ENCODE measurements around the gene TXNDC17. TPM values are rescaled to one million over a fixed set of nuclear protein-coding genes. Genes with fewer than 3 reads are reported as not detected.
A peak's percentile ranks its signal among the peaks of the same experiment; 100 is the strongest.

The TXNDC17 gene
- total and polyA plus RNA-seq, 2 of the 13 experiments (the other 11 are each of a cell fraction or from before 2014, with no cell fraction given): 188 to 266 TPM

- TF ChIP-seq BRD4 (CRISPR knock-in tag; IDR thresholded peaks at IDR 0.05): peak; percentile 25; the same call in 1 of the 2 replicates
- TF ChIP-seq, protein P1, sequence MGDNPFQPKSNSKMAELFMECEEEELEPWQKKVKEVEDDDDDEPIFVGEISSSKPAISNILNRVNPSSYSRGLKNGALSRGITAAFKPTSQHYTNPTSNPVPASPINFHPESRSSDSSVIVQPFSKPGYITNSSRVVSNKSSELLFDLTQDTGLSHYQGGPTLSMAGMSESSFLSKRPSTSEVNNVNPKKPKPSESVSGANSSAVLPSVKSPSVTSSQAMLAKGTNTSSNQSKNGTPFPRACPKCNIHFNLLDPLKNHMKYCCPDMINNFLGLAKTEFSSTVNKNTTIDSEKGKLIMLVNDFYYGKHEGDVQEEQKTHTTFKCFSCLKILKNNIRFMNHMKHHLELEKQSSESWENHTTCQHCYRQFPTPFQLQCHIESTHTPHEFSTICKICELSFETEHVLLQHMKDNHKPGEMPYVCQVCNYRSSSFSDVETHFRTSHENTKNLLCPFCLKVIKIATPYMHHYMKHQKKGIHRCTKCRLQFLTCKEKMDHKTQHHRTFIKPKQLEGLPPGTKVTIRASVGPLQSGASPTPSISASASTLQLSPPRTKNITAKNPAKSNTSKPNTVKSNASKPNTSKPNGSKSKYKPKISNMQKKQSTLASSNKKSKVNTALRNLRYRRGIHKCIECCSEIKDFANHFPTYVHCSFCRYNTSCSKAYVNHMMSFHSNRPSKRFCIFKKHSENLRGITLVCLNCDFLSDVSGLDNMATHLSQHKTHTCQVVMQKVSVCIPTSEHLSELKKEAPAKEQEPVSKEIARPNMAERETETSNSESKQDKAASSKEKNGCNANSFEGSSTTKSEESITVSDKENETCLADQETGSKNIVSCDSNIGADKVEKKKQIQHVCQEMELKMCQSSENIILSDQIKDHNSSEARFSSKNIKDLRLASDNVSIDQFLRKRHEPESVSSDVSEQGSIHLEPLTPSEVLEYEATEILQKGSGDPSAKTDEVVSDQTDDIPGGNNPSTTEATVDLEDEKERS (CRISPR knock-in tag; IDR thresholded peaks at IDR 0.05): 0 out of 2 replicates have a peak, but pooled peaks have one; percentile 45
- peak; percentile 88 for TF ChIP-seq HHEX (CRISPR knock-in tag; IDR thresholded peaks at IDR 0.05)
- 0 out of 2 replicates have a peak, but pooled peaks have one; percentile 51 for TF ChIP-seq TIGD3 (CRISPR knock-in tag; IDR thresholded peaks at IDR 0.05; ENCODE audit: borderline replicate concordance)
- TF ChIP-seq ZNF430 (CRISPR knock-in tag; IDR thresholded peaks at IDR 0.05): 0 out of 2 replicates have a peak, but pooled peaks have one; percentile 64
- peak; percentile 29; the same call in 1 of the 2 replicates for TF ChIP-seq ATF2 (CRISPR knock-in tag; IDR thresholded peaks at IDR 0.05)
- peak; percentile 84 for TF ChIP-seq RARA (CRISPR knock-in tag; IDR thresholded peaks at IDR 0.05)
- no peak for TF ChIP-seq KLF13 (CRISPR knock-in tag; IDR thresholded peaks at IDR 0.05)
- 0 out of 2 replicates have a peak, but pooled peaks have one; percentile 47 for TF ChIP-seq ZNF772 (CRISPR knock-in tag; IDR thresholded peaks at IDR 0.05)
- TF ChIP-seq SOX6 (IDR thresholded peaks at IDR 0.05): no peak
- peak; percentile 80 for TF ChIP-seq SOX6 (CRISPR knock-in tag; IDR thresholded peaks at IDR 0.05)
- TF ChIP-seq PCBP2 (optimal IDR thresholded peaks at IDR 0.05; ENCODE audit: low read depth, low read length, poor library complexity, severe bottlenecking): no peak
- TF ChIP-seq IKZF5 (CRISPR knock-in tag; IDR thresholded peaks at IDR 0.05): peak; percentile 70
- TF ChIP-seq ZNF335 (CRISPR knock-in tag; IDR thresholded peaks at IDR 0.05): no peak
- TF ChIP-seq ARID2 (CRISPR knock-in tag; IDR thresholded peaks at IDR 0.05; ENCODE audit: borderline replicate concordance): 0 out of 2 replicates have a peak, but pooled peaks have one; percentile 9
- TF ChIP-seq ZNF788 (CRISPR knock-in tag; IDR thresholded peaks at IDR 0.05; ENCODE audit: borderline replicate concordance): peak; percentile 30; the same call in 1 of the 2 replicates
- TF ChIP-seq, protein P2, sequence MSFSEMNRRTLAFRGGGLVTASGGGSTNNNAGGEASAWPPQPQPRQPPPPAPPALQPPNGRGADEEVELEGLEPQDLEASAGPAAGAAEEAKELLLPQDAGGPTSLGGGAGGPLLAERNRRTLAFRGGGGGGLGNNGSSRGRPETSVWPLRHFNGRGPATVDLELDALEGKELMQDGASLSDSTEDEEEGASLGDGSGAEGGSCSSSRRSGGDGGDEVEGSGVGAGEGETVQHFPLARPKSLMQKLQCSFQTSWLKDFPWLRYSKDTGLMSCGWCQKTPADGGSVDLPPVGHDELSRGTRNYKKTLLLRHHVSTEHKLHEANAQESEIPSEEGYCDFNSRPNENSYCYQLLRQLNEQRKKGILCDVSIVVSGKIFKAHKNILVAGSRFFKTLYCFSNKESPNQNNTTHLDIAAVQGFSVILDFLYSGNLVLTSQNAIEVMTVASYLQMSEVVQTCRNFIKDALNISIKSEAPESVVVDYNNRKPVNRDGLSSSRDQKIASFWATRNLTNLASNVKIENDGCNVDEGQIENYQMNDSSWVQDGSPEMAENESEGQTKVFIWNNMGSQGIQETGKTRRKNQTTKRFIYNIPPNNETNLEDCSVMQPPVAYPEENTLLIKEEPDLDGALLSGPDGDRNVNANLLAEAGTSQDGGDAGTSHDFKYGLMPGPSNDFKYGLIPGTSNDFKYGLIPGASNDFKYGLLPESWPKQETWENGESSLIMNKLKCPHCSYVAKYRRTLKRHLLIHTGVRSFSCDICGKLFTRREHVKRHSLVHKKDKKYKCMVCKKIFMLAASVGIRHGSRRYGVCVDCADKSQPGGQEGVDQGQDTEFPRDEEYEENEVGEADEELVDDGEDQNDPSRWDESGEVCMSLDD (CRISPR knock-in tag; IDR thresholded peaks at IDR 0.05; ENCODE audit: borderline replicate concordance): 0 out of 2 replicates have a peak, but pooled peaks have one; percentile 24
- TF ChIP-seq SIN3B (IDR thresholded peaks at IDR 0.05; ENCODE audit: low read length): no peak
Measured at GRCh38 chr17:6683081-6683684, 42.3 kb downstream of the TXNDC17 start (continued).

Measured in HepG2 (cell line).